DND-41 (cell line): Measurements from ENCODE around the gene NYAP2.

Experiments
- EZH2 ChIP-seq: IDR thresholded peaks from 3 replicates; pipeline ENCODE4 v1.6.1; 2012; ENCODE audit warnings: borderline replicate concordance, low read depth, mild to moderate bottlenecking, moderate library complexity, low read length, inconsistent platforms; ENCODE audit not compliant: severe bottlenecking
- TF ChIP-seq, protein P1 (sequence below): IDR thresholded peaks from 2 replicates; pipeline ENCODE4 v1.5.1; 2012; ENCODE audit warnings: borderline replicate concordance, low read length, moderate library complexity, mild to moderate bottlenecking; ENCODE audit not compliant: poor library complexity, severe bottlenecking; ENCODE audit errors: extremely low read depth

- TF ChIP-seq, protein P1, sequence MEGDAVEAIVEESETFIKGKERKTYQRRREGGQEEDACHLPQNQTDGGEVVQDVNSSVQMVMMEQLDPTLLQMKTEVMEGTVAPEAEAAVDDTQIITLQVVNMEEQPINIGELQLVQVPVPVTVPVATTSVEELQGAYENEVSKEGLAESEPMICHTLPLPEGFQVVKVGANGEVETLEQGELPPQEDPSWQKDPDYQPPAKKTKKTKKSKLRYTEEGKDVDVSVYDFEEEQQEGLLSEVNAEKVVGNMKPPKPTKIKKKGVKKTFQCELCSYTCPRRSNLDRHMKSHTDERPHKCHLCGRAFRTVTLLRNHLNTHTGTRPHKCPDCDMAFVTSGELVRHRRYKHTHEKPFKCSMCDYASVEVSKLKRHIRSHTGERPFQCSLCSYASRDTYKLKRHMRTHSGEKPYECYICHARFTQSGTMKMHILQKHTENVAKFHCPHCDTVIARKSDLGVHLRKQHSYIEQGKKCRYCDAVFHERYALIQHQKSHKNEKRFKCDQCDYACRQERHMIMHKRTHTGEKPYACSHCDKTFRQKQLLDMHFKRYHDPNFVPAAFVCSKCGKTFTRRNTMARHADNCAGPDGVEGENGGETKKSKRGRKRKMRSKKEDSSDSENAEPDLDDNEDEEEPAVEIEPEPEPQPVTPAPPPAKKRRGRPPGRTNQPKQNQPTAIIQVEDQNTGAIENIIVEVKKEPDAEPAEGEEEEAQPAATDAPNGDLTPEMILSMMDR = no peak
- TF ChIP-seq EZH2 = no peak
Measured at GRCh38 chr2:225425284-225425683, 25.8 kb downstream of the NYAP2 start.
